22Rv1 (cell line): ENCODE measurements around the gene SCGB3A2.

Experiments used
- H3K27ac ChIP-seq: fragments of 450-650 bp; 2 replicates; pipeline ENCODE4 v1.5.1; 2017
- CTCF ChIP-seq: fragments of 450-650 bp; IDR thresholded peaks from 2 replicates; pipeline ENCODE4 v1.5.1; 2017; ENCODE audit warnings: mild to moderate bottlenecking
- ZFX ChIP-seq: fragments of 450-650 bp; IDR thresholded peaks from 2 replicates; pipeline ENCODE4 v1.6.1; 2017; ENCODE audit warnings: antibody characterized with exemption, borderline replicate concordance

SCGB3A2 gene

GRCh38 chr5:147855774-147856069 is 22.8 kb upstream of the SCGB3A2 start:
- TF ChIP-seq ZFX (no peak), CTCF (no peak)

GRCh38 chr5:147856801-147857200 is 21.7 kb upstream of the SCGB3A2 start:
- TF ChIP-seq CTCF (no peak), ZFX (no peak)
- H3K27ac ChIP-seq: no peak overlapping the region

More at GRCh38 chr5:147855774-147856069, 22.8 kb upstream of the SCGB3A2 start:
- no peak overlapping the region for H3K27ac ChIP-seq

- TF ChIP-seq ZFX: no peak
- TF ChIP-seq CTCF: peak; percentile 91
- H3K27ac ChIP-seq: no peak overlapping the region
These were observed 21.0 kb upstream of the SCGB3A2 start for GRCh38 chr5:147857302-147858129.

- TF ChIP-seq ZFX: no peak
- no peak for TF ChIP-seq CTCF
- no peak overlapping the region for H3K27ac ChIP-seq
These were observed 19.9 kb upstream of the SCGB3A2 start for GRCh38 chr5:147858565-147858964.

- no peak overlapping the region for H3K27ac ChIP-seq
- TF ChIP-seq CTCF: no peak
- TF ChIP-seq ZFX: no peak
These were observed 18.4 kb upstream of the SCGB3A2 start for GRCh38 chr5:147859962-147860640.

- no peak overlapping the region for H3K27ac ChIP-seq
- TF ChIP-seq ZFX (no peak), CTCF (no peak)
These were observed 17.9 kb upstream of the SCGB3A2 start for GRCh38 chr5:147860641-147861025.

GRCh38 chr5:147863454-147864158 is 14.9 kb upstream of the SCGB3A2 start:
- H3K27ac ChIP-seq: no peak overlapping the region
- no peak for TF ChIP-seq CTCF
- no peak for TF ChIP-seq ZFX
